ENCODE data around the gene HDAC8.
"Not testable (repeated sequence)": the region's sequence is repeated elsewhere in the genome, so short reads cannot be mapped to it uniquely, and the experiment has no call there.

DNA sequence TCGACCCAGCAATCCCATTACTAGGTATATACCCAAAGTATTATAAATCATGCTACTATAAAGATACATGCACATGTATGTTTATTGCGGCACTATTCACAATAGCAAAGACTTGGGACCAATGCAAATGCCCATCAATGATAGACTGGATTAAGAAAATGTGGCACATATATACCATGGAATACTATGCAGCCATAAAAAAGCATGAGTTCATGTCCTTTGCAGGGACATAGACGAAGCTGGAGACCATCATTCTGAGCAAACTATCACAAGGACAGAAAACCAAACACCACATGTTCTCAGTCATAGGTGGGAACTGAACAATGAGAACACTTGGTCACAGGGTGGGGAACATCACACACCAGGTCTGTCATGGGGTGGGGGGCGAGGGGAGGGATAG, 18.4 kb upstream of the HDAC8 start:
- TF ChIP-seq, protein P1, sequence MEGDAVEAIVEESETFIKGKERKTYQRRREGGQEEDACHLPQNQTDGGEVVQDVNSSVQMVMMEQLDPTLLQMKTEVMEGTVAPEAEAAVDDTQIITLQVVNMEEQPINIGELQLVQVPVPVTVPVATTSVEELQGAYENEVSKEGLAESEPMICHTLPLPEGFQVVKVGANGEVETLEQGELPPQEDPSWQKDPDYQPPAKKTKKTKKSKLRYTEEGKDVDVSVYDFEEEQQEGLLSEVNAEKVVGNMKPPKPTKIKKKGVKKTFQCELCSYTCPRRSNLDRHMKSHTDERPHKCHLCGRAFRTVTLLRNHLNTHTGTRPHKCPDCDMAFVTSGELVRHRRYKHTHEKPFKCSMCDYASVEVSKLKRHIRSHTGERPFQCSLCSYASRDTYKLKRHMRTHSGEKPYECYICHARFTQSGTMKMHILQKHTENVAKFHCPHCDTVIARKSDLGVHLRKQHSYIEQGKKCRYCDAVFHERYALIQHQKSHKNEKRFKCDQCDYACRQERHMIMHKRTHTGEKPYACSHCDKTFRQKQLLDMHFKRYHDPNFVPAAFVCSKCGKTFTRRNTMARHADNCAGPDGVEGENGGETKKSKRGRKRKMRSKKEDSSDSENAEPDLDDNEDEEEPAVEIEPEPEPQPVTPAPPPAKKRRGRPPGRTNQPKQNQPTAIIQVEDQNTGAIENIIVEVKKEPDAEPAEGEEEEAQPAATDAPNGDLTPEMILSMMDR (IDR thresholded peaks at IDR 0.05): not testable (repeated sequence)
- not testable (repeated sequence) for TF ChIP-seq POLR2A (IDR thresholded peaks at IDR 0.05)
